ENCODE measurements around the gene IRF1.
"Not testable (repeated sequence)": the region's sequence is repeated elsewhere in the genome, so short reads cannot be mapped to it uniquely, and the experiment has no call there.

Gene IRF1

GRCh38 chr5:132525299-132525724 is 34.7 kb upstream of the IRF1 start:
- Histone ChIP-seq H2BK5ac (ENCODE audit: low read depth, low read length, poor library complexity) (no peak overlapping the region), H3K14ac (ENCODE audit: low read length) (no peak overlapping the region), H3K9me3 (ENCODE audit: insufficient read depth, low read depth, low read length) (no peaks in the 10 kb centered on the region), H3K4me2 (ENCODE audit: low read length) (no peak overlapping the region), H3K79me1 (ENCODE audit: low read length) (no peaks in the 10 kb centered on the region), H2BK12ac (ENCODE audit: low read length) (no peak overlapping the region), H2AK5ac (ENCODE audit: low read length) (no peak overlapping the region), H3K79me2 (ENCODE audit: control insufficient read depth, insufficient read depth, low read length, poor library complexity) (no peaks in the 10 kb centered on the region), H3K27ac (ENCODE audit: low read depth, low read length) (no peak overlapping the region), H4K91ac (ENCODE audit: low read depth, low read length) (no peak overlapping the region), H3K23ac (ENCODE audit: low read length) (no peak overlapping the region), H4K8ac (ENCODE audit: low read depth, low read length) (no peak overlapping the region), H2AFZ (ENCODE audit: insufficient read depth, low read length, poor library complexity) (no peak overlapping the region), H3K4me1 (ENCODE audit: control insufficient read depth in 1 of 2, insufficient read depth in 2 of 2, low read length in 2 of 2) (no peaks in the 10 kb centered on the region), H3K4ac (ENCODE audit: low read depth, low read length) (no peak overlapping the region), H3K36me3 (ENCODE audit: control insufficient read depth in 1 of 2, insufficient read depth in 2 of 2, low read length in 2 of 2) (no peaks in the 10 kb centered on the region), H3K9ac (ENCODE audit: low read length) (no peak overlapping the region), H3K27me3 (ENCODE audit: insufficient read depth, low read length) (no peaks in the 10 kb centered on the region), H2BK120ac (ENCODE audit: insufficient read depth, low read length, poor library complexity) (no peak overlapping the region), H3K18ac (ENCODE audit: low read length) (no peak overlapping the region), H4K12ac (ENCODE audit: low read depth, low read length) (no peak overlapping the region), H3K4me3 (ENCODE audit: low read depth, low read length) (no peak overlapping the region)
- DNase-seq, result no peak

GRCh38 chr5:132524877-132525276 is 34.3 kb upstream of the IRF1 start:
- not testable (repeated sequence) for H2BK12ac ChIP-seq (ENCODE audit: low read length); H3K23ac ChIP-seq (ENCODE audit: low read length); H2BK120ac ChIP-seq (ENCODE audit: insufficient read depth, low read length, poor library complexity); H3K27me3 ChIP-seq (ENCODE audit: insufficient read depth, low read length); H3K4me3 ChIP-seq (ENCODE audit: low read depth, low read length); H3K4me1 ChIP-seq (ENCODE audit: control insufficient read depth in 1 of 2, insufficient read depth in 2 of 2, low read length in 2 of 2); H3K9ac ChIP-seq (ENCODE audit: low read length); H2BK5ac ChIP-seq (ENCODE audit: low read depth, low read length, poor library complexity); H3K4ac ChIP-seq (ENCODE audit: low read depth, low read length); H3K4me2 ChIP-seq (ENCODE audit: low read length); H2AFZ ChIP-seq (ENCODE audit: insufficient read depth, low read length, poor library complexity); H3K27ac ChIP-seq (ENCODE audit: low read depth, low read length); H4K91ac ChIP-seq (ENCODE audit: low read depth, low read length); H3K79me1 ChIP-seq (ENCODE audit: low read length); DNase-seq; H4K12ac ChIP-seq (ENCODE audit: low read depth, low read length); H2AK5ac ChIP-seq (ENCODE audit: low read length); H4K8ac ChIP-seq (ENCODE audit: low read depth, low read length); H3K9me3 ChIP-seq (ENCODE audit: insufficient read depth, low read depth, low read length); H3K79me2 ChIP-seq (ENCODE audit: control insufficient read depth, insufficient read depth, low read length, poor library complexity); H3K36me3 ChIP-seq (ENCODE audit: control insufficient read depth in 1 of 2, insufficient read depth in 2 of 2, low read length in 2 of 2); H3K18ac ChIP-seq (ENCODE audit: low read length); H3K14ac ChIP-seq (ENCODE audit: low read length)
- no CpG with 5 or more reads among the region's 5 CpGs for WGBS (ENCODE audit: extremely low coverage, insufficient coverage, insufficient read length)

GRCh38 chr5:132522067-132522466 is 31.5 kb upstream of the IRF1 start:
- H2BK12ac ChIP-seq (ENCODE audit: low read length); H3K9me3 ChIP-seq (ENCODE audit: insufficient read depth, low read depth, low read length); DNase-seq; H4K91ac ChIP-seq (ENCODE audit: low read depth, low read length); H4K12ac ChIP-seq (ENCODE audit: low read depth, low read length); H4K8ac ChIP-seq (ENCODE audit: low read depth, low read length); H2AK5ac ChIP-seq (ENCODE audit: low read length); H3K36me3 ChIP-seq (ENCODE audit: control insufficient read depth in 1 of 2, insufficient read depth in 2 of 2, low read length in 2 of 2); H3K4ac ChIP-seq (ENCODE audit: low read depth, low read length); H3K4me1 ChIP-seq (ENCODE audit: control insufficient read depth in 1 of 2, insufficient read depth in 2 of 2, low read length in 2 of 2); H3K27ac ChIP-seq (ENCODE audit: low read depth, low read length); H2BK120ac ChIP-seq (ENCODE audit: insufficient read depth, low read length, poor library complexity); H3K14ac ChIP-seq (ENCODE audit: low read length); H3K79me1 ChIP-seq (ENCODE audit: low read length); H3K23ac ChIP-seq (ENCODE audit: low read length); H3K79me2 ChIP-seq (ENCODE audit: control insufficient read depth, insufficient read depth, low read length, poor library complexity); H3K27me3 ChIP-seq (ENCODE audit: insufficient read depth, low read length); H3K18ac ChIP-seq (ENCODE audit: low read length); H3K4me2 ChIP-seq (ENCODE audit: low read length); H3K4me3 ChIP-seq (ENCODE audit: low read depth, low read length); H3K9ac ChIP-seq (ENCODE audit: low read length); H2AFZ ChIP-seq (ENCODE audit: insufficient read depth, low read length, poor library complexity); H2BK5ac ChIP-seq (ENCODE audit: low read depth, low read length, poor library complexity): not testable (repeated sequence)
- no CpG with 5 or more reads among the region's 1 CpG for WGBS (ENCODE audit: extremely low coverage, insufficient coverage, insufficient read length)

- not testable (repeated sequence) for H3K36me3 ChIP-seq (ENCODE audit: control insufficient read depth in 1 of 2, insufficient read depth in 2 of 2, low read length in 2 of 2); H3K4ac ChIP-seq (ENCODE audit: low read depth, low read length); H3K14ac ChIP-seq (ENCODE audit: low read length); H2BK120ac ChIP-seq (ENCODE audit: insufficient read depth, low read length, poor library complexity); H2BK12ac ChIP-seq (ENCODE audit: low read length); H3K79me2 ChIP-seq (ENCODE audit: control insufficient read depth, insufficient read depth, low read length, poor library complexity); H4K91ac ChIP-seq (ENCODE audit: low read depth, low read length); H4K12ac ChIP-seq (ENCODE audit: low read depth, low read length); H3K9me3 ChIP-seq (ENCODE audit: insufficient read depth, low read depth, low read length); H3K4me1 ChIP-seq (ENCODE audit: control insufficient read depth in 1 of 2, insufficient read depth in 2 of 2, low read length in 2 of 2); H3K9ac ChIP-seq (ENCODE audit: low read length); H3K4me2 ChIP-seq (ENCODE audit: low read length); H3K18ac ChIP-seq (ENCODE audit: low read length); H3K27ac ChIP-seq (ENCODE audit: low read depth, low read length); H3K79me1 ChIP-seq (ENCODE audit: low read length); H4K8ac ChIP-seq (ENCODE audit: low read depth, low read length); H3K27me3 ChIP-seq (ENCODE audit: insufficient read depth, low read length); H3K23ac ChIP-seq (ENCODE audit: low read length); H3K4me3 ChIP-seq (ENCODE audit: low read depth, low read length); H2BK5ac ChIP-seq (ENCODE audit: low read depth, low read length, poor library complexity); H2AK5ac ChIP-seq (ENCODE audit: low read length); DNase-seq; H2AFZ ChIP-seq (ENCODE audit: insufficient read depth, low read length, poor library complexity)
- no CpG with 5 or more reads among the region's 25 CpGs for WGBS (ENCODE audit: extremely low coverage, insufficient coverage, insufficient read length)
These were observed 23.2 kb upstream of the IRF1 start for GRCh38 chr5:132513618-132514336.
